HG03469 (cell line): ENCODE measurements around the gene TMEFF2.

Source experiments
- ATAC-seq: cut with Tn5 transposase; IDR thresholded peaks from one replicate; pipeline ENCODE4 v1.9.1; 2021; ENCODE audit warnings: mild to moderate bottlenecking, moderate library complexity, moderate number of reproducible peaks; ENCODE audit not compliant: unreplicated experiment

Gene TMEFF2

GRCh38 chr2:192070099-192070498 lies 124.6 kb downstream of the TMEFF2 start:
- no peak for ATAC-seq

DNA sequence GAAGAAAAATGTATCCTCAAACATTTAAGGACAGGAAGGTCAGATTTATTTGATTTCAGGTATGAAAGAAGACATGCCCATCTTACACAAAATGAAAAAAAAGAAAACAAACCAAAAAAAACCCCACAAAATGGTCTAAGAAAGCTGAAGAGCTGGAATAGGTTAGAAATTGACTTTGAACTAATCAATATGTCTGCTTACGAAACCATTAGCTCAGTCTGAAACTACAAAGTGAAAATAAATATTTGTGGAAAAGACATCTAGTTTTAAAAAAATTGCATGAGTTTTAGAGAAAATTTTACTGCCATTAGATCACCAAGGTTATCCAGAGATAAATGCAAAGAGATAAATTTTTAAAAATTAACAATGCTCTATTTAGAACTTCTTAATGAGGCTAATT lies 125.3 kb downstream of the TMEFF2 start:
- ATAC-seq: no peak

- no peak for ATAC-seq
These were observed 125.8 kb downstream of the TMEFF2 start for GRCh38 chr2:192068966-192069365.

DNA sequence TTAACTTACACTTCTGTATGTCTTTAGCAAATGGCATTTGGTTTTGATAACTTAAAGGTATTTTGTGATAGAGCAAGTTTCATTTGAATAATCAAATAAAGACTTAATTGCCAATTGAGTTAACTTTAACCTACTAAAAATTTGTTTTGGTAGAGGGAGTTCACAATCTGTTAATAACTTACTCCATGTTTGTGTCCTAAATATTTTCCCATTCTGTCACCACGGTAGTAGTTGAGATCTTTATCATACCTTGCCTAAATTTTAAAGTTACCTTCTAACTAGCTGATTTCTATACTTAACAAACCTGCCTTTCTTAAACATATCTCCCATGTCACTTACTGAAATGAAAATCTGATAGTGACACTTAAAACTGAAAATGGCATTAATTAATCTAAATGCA lies 127.1 kb downstream of the TMEFF2 start:
- no peak for ATAC-seq

- ATAC-seq: no peak
These were observed 130.3 kb downstream of the TMEFF2 start for GRCh38 chr2:192064459-192064858.

DNA sequence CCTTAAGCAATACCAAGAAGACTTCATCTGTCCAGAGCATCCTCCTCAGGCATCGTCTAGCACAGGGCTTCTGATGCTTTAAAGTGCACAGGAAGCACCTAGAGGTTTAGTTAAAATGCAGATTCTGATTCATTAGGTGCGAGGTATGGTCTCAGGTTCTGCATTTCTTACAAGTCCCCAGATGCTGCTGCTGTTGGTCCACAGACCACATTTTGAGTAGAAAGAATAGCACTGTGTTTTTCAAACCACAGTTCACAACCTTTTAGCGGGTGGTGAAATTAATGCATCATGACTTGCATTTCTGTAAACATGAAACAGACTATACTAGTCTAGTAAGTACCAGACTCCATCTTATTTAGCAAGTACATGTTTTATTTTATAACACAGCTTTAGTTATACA lies 134.6 kb downstream of the TMEFF2 start:
- ATAC-seq: no peak

GRCh38 chr2:192059266-192059665 lies 135.5 kb downstream of the TMEFF2 start:
- ATAC-seq: no peak

GRCh38 chr2:192053921-192054320 lies 140.8 kb downstream of the TMEFF2 start:
- ATAC-seq: no peak

GRCh38 chr2:192051533-192051932 lies 143.2 kb downstream of the TMEFF2 start:
- ATAC-seq: no peak

GRCh38 chr2:192049362-192049761 lies 145.4 kb downstream of the TMEFF2 start:
- no peak for ATAC-seq

DNA sequence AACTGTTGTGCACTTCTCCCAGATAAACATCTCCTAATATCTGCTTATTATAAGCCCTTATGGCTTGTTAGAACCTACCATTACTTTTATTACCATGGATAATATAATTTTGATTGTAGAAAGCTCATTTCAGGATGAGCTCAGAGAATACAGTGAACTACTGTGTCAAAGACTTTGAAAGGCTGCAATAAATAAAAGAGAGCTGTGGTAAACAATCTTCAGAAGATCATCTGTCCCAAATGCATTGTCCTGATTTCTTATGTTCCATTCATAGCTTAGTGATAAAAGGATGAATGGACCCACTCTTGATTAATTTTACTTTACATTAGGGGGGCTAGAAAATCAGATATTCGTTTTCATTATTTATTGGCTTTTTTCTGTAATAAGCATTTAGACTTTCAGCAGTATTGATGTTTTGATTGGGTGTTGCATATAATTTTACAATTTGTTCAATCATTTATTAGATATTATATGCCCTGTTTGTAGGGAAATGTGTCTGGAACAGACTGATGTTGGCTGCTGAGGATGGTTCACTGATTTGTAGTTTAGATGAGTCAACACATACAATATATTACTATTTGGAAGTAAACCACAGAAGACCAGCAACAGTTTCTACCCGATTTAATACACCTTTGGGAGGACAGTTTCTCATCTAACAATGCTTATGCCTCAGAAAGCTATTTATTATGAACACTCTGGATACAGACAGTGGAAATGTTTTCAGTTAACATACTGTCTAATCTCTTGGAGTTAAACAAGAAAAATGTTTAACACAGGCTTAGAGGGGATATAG lies 147.2 kb downstream of the TMEFF2 start:
- ATAC-seq: no peak

GRCh38 chr2:192044496-192044895 lies 150.2 kb downstream of the TMEFF2 start:
- ATAC-seq: no peak

GRCh38 chr2:192043216-192043870 lies 151.4 kb downstream of the TMEFF2 start:
- ATAC-seq: no peak

DNA sequence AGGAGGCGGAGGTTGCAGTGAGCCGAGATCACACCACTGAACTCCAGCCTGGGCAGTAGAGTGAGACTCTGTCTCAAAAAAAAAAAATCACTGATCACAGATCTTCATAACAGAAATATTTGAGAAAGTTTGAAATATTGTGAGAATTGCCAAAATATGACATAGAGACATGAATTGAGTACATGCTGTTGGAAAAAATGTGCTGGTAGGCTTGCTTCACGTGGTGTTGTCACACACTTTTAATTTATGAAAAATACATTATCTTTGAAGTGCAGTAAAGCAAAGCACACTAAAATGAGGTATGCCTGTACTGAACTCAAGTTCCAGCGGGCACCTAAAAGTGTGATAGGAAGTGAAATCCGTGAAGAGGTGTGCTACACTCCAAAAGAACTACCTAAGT lies 152.6 kb downstream of the TMEFF2 start:
- no peak for ATAC-seq

DNA sequence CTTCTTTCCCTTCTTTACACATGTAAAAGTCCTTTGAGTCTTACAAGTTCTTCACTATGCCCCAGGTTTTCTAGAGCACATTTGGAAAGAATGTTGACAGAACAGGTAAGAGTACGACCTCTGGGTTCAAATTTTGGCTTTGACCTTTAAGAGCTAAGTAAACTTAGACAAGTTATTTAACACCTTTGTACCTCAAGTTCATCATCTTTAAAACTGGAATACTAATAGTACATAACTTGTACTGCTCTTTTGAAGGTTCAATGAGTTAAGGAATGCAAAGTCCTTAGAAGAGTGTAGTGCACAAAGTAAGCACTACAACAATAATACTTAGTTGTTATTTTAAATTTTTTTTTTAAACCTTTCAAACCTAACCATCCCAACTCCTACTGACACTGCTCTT lies 156.6 kb downstream of the TMEFF2 start:
- ATAC-seq: no peak

GRCh38 chr2:192035731-192036442 lies 158.8 kb downstream of the TMEFF2 start:
- ATAC-seq: no peak

- ATAC-seq: no peak
These were observed 163.9 kb downstream of the TMEFF2 start for GRCh38 chr2:192030856-192031255.

DNA sequence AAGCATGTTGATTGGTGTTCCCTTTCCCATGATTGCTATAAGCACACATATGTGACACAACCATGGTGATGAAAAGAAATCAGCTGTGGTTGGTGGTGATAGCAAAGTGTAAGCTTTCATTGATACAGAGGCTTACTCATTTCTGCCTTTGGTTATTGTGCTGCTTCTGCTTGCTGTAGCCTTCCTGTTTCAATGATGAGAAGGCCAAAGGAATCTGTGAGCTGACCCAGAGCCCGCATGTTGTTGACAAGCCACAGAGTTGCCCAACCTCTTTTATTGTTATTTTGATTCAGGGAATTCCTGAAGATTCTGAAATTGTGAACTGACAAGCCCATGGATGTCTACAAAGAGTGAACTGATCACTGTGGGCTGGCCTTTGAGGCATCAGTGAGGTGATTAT lies 164.4 kb downstream of the TMEFF2 start:
- no peak for ATAC-seq

DNA sequence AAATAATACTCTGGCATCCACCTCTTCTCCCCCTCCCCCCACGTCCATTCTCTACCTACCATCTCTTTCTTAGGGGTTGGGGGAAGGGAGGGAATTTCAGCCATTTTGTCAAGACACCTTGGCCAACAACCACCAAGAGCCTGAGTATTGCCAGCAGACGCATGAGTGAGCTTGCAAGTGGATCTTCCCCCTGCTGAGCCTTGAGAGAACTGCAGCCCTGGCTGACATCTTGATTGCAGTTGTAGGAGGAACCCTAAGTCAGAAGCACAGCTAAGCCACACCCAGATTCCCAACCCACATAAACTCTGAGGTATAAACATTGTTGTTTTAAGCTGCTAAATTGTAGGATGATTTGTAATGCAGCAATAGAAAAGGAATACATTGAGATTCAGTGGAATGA lies 165.6 kb downstream of the TMEFF2 start:
- peak; percentile 79 for ATAC-seq

DNA sequence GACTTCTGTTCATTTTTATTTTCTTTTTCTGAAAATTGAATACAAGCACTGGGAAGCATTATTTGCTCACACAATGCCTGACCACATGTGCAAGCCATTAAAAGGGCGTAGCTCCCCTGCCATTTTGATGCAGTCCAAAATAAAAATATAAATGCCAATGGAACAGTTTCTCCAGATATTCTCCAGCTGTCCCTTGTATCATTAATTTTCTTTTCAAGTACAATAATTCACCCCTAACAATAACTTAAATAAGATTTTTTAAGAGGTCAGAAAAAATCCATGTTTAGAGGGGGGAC lies 168.0 kb downstream of the TMEFF2 start:
- no peak for ATAC-seq

GRCh38 chr2:192026059-192026824 lies 168.5 kb downstream of the TMEFF2 start:
- no peak for ATAC-seq
